ENCODE results near the gene THG1L. TPM values are rescaled to one million over a fixed set of nuclear protein-coding genes. Genes with fewer than 3 reads are reported as not detected.

Gene THG1L
- total and polyA plus RNA-seq, 2 donors (not counting 1 experiment from before 2014, with no cell fraction given) = 16.1 to 37.3 TPM

GRCh38 chr5:157709346-157709745 is 21.9 kb upstream of the THG1L start:
- no peak overlapping the region for H2AFZ ChIP-seq (ENCODE audit: low read length)
- TF ChIP-seq CTCF (conservative IDR thresholded peaks at IDR 0.05 in 1 of 2, IDR thresholded peaks at IDR 0.05 in 1 of 2; ENCODE audit: low read depth in 1 of 2, low read length in 2 of 2) (no peak), EZH2 (IDR thresholded peaks at IDR 0.05; ENCODE audit: low read length, missing control alignments) (no peak)
- no peaks in the 10 kb centered on the region for H3K9me3 ChIP-seq (ENCODE audit: control insufficient read depth, insufficient read depth, low read depth, low read length)
- no peaks in the 10 kb centered on the region for H3K36me3 ChIP-seq (ENCODE audit: control insufficient read depth, insufficient read depth, low read length)
- H3K79me2 ChIP-seq (ENCODE audit: control insufficient read depth, insufficient read depth, low read length) = no peaks in the 10 kb centered on the region
- DNase-seq (ENCODE audit: low read depth in 2 of 2) = no peak
- H4K20me1 ChIP-seq (ENCODE audit: control insufficient read depth, extremely low read depth, insufficient read depth, low read length) = no peaks in the 10 kb centered on the region
- no peaks in the 10 kb centered on the region for H3K27me3 ChIP-seq (ENCODE audit: control insufficient read depth, insufficient read depth, low read length)
- no peak overlapping the region for H3K4me3 ChIP-seq (replicated peaks in 1 of 4; ENCODE audit: control extremely low read depth in 1 of 4, insufficient read depth in 1 of 4, low read depth in 3 of 4, low read length in 4 of 4)
- H3K27ac ChIP-seq (ENCODE audit: insufficient read depth, low read length) = no peak overlapping the region
- no peak overlapping the region for H3K4me2 ChIP-seq (ENCODE audit: extremely low read depth, insufficient read depth, low read length)
- peaks cover 4% of the 10 kb centered on the region for H3K4me1 ChIP-seq (ENCODE audit: control insufficient read depth, extremely low read depth, insufficient read depth, low read length)
- no peak overlapping the region for H3K9ac ChIP-seq (ENCODE audit: insufficient read depth, low read length)

GRCh38 chr5:157710431-157710830 is 20.8 kb upstream of the THG1L start:
- DNase-seq (ENCODE audit: low read depth in 2 of 2) = no peak
- Histone ChIP-seq H3K9me3 (ENCODE audit: control insufficient read depth, insufficient read depth, low read depth, low read length) (no peaks in the 10 kb centered on the region), H3K4me1 (ENCODE audit: control insufficient read depth, extremely low read depth, insufficient read depth, low read length) (peaks cover 4% of the 10 kb centered on the region), H3K27me3 (ENCODE audit: control insufficient read depth, insufficient read depth, low read length) (no peaks in the 10 kb centered on the region), H3K79me2 (ENCODE audit: control insufficient read depth, insufficient read depth, low read length) (no peaks in the 10 kb centered on the region), H3K9ac (ENCODE audit: insufficient read depth, low read length) (no peak overlapping the region), H2AFZ (ENCODE audit: low read length) (no peak overlapping the region), H3K4me3 (replicated peaks in 1 of 4; ENCODE audit: control extremely low read depth in 1 of 4, insufficient read depth in 1 of 4, low read depth in 3 of 4, low read length in 4 of 4) (no peak overlapping the region), H3K36me3 (ENCODE audit: control insufficient read depth, insufficient read depth, low read length) (no peaks in the 10 kb centered on the region), H4K20me1 (ENCODE audit: control insufficient read depth, extremely low read depth, insufficient read depth, low read length) (no peaks in the 10 kb centered on the region), H3K27ac (ENCODE audit: insufficient read depth, low read length) (no peak overlapping the region), H3K4me2 (ENCODE audit: extremely low read depth, insufficient read depth, low read length) (peak overlapping the region; percentile 37)
- TF ChIP-seq CTCF (conservative IDR thresholded peaks at IDR 0.05 in 1 of 2, IDR thresholded peaks at IDR 0.05 in 1 of 2; ENCODE audit: low read depth in 1 of 2, low read length in 2 of 2) = no peak
- TF ChIP-seq EZH2 (IDR thresholded peaks at IDR 0.05; ENCODE audit: low read length, missing control alignments) = no peak

- H3K9me3 ChIP-seq (ENCODE audit: control insufficient read depth, insufficient read depth, low read depth, low read length) = no peaks in the 10 kb centered on the region
- no peaks in the 10 kb centered on the region for H3K27me3 ChIP-seq (ENCODE audit: control insufficient read depth, insufficient read depth, low read length)
- no peak overlapping the region for H3K27ac ChIP-seq (ENCODE audit: insufficient read depth, low read length)
- H3K4me3 ChIP-seq (replicated peaks in 1 of 4; ENCODE audit: control extremely low read depth in 1 of 4, insufficient read depth in 1 of 4, low read depth in 3 of 4, low read length in 4 of 4) = no peak overlapping the region
- peak; percentile 29 to 88 for DNase-seq (ENCODE audit: low read depth in 2 of 2)
- H4K20me1 ChIP-seq (ENCODE audit: control insufficient read depth, extremely low read depth, insufficient read depth, low read length) = no peaks in the 10 kb centered on the region
- H3K4me2 ChIP-seq (ENCODE audit: extremely low read depth, insufficient read depth, low read length) = peak overlapping the region; percentile 48
- TF ChIP-seq EZH2 (IDR thresholded peaks at IDR 0.05; ENCODE audit: low read length, missing control alignments) (no peak), CTCF (conservative IDR thresholded peaks at IDR 0.05 in 1 of 2, IDR thresholded peaks at IDR 0.05 in 1 of 2; ENCODE audit: low read depth in 1 of 2, low read length in 2 of 2) (no peak)
- no peaks in the 10 kb centered on the region for H3K36me3 ChIP-seq (ENCODE audit: control insufficient read depth, insufficient read depth, low read length)
- no peaks in the 10 kb centered on the region for H3K79me2 ChIP-seq (ENCODE audit: control insufficient read depth, insufficient read depth, low read length)
- H3K9ac ChIP-seq (ENCODE audit: insufficient read depth, low read length) = no peak overlapping the region
- H3K4me1 ChIP-seq (ENCODE audit: control insufficient read depth, extremely low read depth, insufficient read depth, low read length) = peaks cover 4% of the 10 kb centered on the region
- no peak overlapping the region for H2AFZ ChIP-seq (ENCODE audit: low read length)
Measured at GRCh38 chr5:157710882-157711281, 20.3 kb upstream of the THG1L start.

Data from fibroblast of lung (primary cell).